HEK293T (cell line): ENCODE data around the gene CDH4.

ENCODE experiments used
- ARNT ChIP-seq: fragments of 450-650 bp; IDR thresholded peaks from 2 replicates; pipeline ENCODE4 v1.6.1; 2017; ENCODE audit warnings: mild to moderate bottlenecking
- BHLHE40 ChIP-seq: fragments of 450-650 bp; IDR thresholded peaks from 2 replicates; pipeline ENCODE4 v1.6.1; 2016; ENCODE audit warnings: mild to moderate bottlenecking, moderate library complexity, borderline replicate concordance
- CTBP1 ChIP-seq: fragments of 450-650 bp; IDR thresholded peaks from 2 replicates; pipeline ENCODE4 v1.6.1; 2016; ENCODE audit warnings: borderline replicate concordance
- FOXA1 ChIP-seq: fragments of 450-650 bp; IDR thresholded peaks from 2 replicates; pipeline ENCODE4 v1.6.1; 2016; ENCODE audit warnings: mild to moderate bottlenecking
- FOXK2 ChIP-seq: fragments of 450-650 bp; IDR thresholded peaks from 2 replicates; pipeline ENCODE4 v1.6.1; 2016; ENCODE audit warnings: mild to moderate bottlenecking
- FOXM1 ChIP-seq: fragments of 450-650 bp; IDR thresholded peaks from 2 replicates; pipeline ENCODE4 v1.6.1; 2017; ENCODE audit warnings: mild to moderate bottlenecking, borderline replicate concordance
- LEF1 ChIP-seq: fragments of 450-650 bp; IDR thresholded peaks from 2 replicates; pipeline ENCODE4 v1.6.1; 2017; ENCODE audit warnings: mild to moderate bottlenecking, borderline replicate concordance
- SP1 ChIP-seq: fragments of 450-650 bp; IDR thresholded peaks from 2 replicates; pipeline ENCODE4 v1.6.1; 2017
- SUZ12 ChIP-seq: fragments of 450-650 bp; IDR thresholded peaks from 2 replicates; pipeline ENCODE4 v1.6.1; 2016; ENCODE audit warnings: mild to moderate bottlenecking
- TARDBP ChIP-seq: fragments of 450-650 bp; IDR thresholded peaks from 2 replicates; pipeline ENCODE4 v1.6.1; 2016
- TF ChIP-seq, protein P1 (sequence below): fragments of 450-650 bp; IDR thresholded peaks from 2 replicates; pipeline ENCODE4 v1.6.1; 2016

DNA sequence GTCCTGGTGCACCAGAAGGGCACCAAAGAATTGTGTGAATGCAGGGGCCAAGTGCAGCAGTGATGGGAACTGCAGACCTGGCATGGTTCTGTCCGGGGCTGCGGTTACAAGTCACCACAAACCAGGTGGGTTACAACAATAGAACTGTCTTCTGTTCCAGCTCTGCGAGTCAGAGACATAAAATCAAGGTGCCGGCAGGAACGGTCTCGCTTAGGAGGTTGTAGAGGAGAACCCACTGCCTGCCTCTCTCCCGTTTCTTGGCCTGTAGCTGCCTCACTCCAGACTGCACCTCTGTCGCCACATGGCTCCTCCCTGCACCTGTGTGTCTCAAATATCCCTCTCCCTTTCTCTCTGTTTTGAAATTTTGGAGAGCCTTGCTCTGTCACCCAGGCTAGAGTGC lies 670.4 kb downstream of the CDH4 start:
- TF ChIP-seq, protein P1, sequence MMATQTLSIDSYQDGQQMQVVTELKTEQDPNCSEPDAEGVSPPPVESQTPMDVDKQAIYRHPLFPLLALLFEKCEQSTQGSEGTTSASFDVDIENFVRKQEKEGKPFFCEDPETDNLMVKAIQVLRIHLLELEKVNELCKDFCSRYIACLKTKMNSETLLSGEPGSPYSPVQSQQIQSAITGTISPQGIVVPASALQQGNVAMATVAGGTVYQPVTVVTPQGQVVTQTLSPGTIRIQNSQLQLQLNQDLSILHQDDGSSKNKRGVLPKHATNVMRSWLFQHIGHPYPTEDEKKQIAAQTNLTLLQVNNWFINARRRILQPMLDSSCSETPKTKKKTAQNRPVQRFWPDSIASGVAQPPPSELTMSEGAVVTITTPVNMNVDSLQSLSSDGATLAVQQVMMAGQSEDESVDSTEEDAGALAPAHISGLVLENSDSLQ, result no peak
- no peak for TF ChIP-seq SP1
- no peak for TF ChIP-seq ARNT
- TF ChIP-seq TARDBP, result no peak
- TF ChIP-seq CTBP1, result no peak
- no peak for TF ChIP-seq FOXM1
- TF ChIP-seq FOXK2, result no peak
- no peak for TF ChIP-seq LEF1
- TF ChIP-seq BHLHE40, result no peak
- no peak for TF ChIP-seq FOXA1
- TF ChIP-seq SUZ12, result no peak
